Activated CD4-positive, CD25-positive, alpha-beta regulatory T cell treated with anti-CD3 and anti-CD28 coated beads, Interleukin-2, amount 50 U/mL, for 16 hours (primary cell): Measurements from ENCODE around the gene ARHGDIB.

Source experiments
- DNase-seq: peaks from one replicate; pipeline ENCODE4 v3.0.0-alpha.2; 2020; ENCODE audit warnings: low read depth, low spot score

The ARHGDIB gene

GRCh38 chr12:14956024-14956891 lies 5.1 kb downstream of the ARHGDIB start:
- no peak for DNase-seq

DNA sequence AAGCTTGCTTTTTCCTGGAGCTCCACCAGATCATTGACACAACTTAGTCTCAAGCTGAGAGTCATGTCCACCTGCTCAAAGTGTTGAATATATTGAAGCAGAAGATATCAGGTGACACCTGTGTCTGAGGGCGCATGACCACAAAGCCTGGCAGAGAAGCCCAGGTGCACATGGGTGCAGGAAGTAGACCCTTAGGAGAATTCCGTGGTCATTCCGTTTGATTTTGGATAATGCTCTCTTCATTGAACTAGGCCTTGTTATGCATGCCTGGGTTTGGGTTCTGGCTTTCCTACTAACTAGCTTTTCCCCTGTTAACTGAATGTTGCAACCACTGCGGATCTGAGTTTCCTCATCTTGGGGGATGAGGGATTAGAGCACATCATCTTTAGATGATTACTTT lies 7.1 kb downstream of the ARHGDIB start:
- no peak for DNase-seq

DNA sequence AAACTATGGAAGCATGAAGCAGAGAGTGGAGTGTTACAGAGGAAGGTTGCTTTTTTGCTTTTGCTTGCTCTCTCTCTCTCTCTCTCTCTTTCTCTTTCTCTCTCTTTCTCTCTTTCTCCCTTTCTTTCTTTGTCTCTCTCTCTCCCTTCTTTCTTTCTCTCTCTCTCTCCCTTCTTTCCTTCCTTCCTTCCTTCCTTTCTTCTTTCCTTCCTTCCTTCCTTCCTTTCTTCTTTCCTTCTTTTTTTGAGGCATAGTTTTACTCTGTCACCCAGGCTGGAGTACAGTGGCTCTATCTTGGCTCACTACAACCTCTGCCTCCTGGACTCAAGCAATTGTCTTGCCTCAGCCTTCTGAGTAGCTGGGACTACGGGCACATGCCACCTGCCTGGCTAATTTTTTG lies 7.6 kb downstream of the ARHGDIB start:
- no peak for DNase-seq

- no peak for DNase-seq
Measured at GRCh38 chr12:14952299-14952921, 9.0 kb downstream of the ARHGDIB start.

GRCh38 chr12:14951851-14952250 lies 9.6 kb downstream of the ARHGDIB start:
- DNase-seq, result no peak

DNA sequence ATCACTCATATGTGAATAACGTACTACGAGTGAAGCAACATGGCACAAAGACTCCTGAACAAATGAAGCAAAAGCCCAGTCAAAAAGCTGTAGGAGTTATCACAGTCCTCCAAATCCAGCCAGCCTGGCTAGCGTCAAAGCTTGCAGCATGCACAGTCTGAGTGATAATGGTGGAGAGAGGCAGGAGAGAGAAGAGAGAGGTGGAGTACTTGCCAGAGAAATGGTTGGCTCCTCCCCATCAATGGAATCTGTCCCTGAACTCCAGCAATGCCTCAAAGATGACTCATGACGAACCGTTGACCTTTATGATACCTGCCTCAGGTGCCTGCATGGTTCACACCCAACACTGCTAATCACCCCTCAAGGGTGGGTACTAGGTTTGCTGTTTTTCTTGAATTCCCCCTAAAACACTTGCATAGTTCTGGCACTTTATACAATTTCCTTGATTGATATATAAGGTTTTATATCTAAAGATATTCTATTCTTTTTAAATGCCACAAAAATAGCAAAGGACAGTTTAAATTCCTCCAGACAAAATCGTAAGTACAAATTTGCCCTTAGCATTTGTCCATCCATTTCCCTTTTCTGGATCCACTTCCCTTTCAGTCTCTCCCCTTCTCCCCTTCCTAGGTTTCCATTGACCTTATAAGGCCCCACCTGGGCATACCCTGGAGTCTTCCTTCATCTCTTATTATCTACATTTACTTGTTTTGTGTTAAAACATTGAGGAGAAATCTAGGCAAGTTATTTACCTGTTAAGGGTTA lies 10.2 kb downstream of the ARHGDIB start:
- DNase-seq, result no peak

- DNase-seq, result no peak
Measured at GRCh38 chr12:14950421-14950820, 11.0 kb downstream of the ARHGDIB start.

DNA sequence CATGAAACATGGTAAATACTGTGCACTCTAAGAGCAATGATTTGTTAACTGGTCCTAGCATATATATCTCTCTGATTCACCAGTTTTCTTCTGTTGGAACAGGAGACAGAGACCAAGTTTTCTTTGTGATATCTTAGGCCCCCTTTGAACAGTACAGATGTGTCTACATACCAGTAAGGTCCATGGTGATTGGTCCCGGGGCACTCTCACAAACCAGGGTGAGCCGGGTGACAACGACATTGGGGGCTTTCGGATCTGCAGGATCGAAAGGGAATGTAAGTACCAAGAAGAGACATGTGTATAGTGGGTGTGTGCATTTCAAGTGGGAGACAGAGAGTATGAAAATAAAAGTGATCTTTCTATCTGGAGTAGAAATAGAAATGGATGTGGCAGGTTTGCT lies 11.8 kb downstream of the ARHGDIB start:
- no peak for DNase-seq

- peak; percentile 55 for DNase-seq
Measured at GRCh38 chr12:14948672-14949071, 12.7 kb downstream of the ARHGDIB start.

DNA sequence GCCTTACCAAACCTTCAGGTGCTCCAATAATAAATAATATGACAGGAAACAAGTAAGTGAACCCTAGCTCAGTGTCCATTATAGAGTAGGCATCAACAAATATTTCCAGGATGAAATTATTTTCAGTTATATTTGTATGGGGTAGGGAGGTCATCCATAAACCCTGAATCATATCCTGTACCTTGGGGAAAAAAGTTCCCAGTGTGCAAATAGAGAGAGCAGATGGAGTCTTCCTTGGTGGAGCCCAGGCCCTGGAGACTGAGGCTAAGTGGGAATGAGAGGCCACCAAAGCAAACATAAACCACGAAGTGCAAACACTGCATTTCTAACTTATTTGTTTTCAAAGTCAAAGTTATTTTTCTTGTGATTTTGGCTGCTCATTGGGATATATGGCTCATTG lies 14.5 kb downstream of the ARHGDIB start:
- DNase-seq, result no peak

GRCh38 chr12:14946162-14946561 lies 15.2 kb downstream of the ARHGDIB start:
- no peak for DNase-seq

DNA sequence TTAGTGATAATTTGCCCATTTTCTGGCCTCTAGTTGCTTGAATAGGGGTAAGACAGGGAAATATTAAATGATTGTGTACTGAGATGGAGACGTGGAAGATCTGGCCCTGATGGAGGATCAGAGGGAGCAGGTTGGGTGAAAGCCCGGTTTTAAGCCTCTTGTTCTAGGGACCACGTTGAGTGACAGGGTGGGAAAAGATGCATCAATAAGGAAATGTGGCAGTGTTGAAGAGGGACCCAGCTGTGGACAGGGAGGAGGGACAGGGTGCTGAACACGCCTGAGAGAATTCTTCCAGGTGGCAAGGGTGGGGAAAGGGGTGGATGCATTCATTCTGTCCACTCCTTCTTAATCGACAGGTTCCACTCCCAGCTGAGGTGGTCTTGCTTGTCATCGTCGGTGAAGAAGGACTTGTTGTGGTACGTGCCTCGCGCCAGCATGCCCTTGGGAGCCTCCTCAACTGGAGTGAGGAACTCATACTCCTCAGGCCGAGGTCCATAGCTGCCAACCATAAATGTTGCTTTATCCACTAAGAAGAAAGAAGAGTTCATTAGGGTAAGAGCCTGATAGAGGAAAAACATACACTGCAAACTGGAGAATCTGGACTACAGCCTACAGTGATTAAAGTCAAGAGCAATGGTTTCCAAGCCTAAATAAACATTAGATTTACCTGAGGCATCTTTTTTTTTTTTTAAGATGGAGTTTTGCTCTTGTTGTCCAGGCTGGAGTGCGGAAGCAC lies 19.0 kb downstream of the ARHGDIB start:
- no peak for DNase-seq

- DNase-seq, result no peak
Measured at GRCh38 chr12:14941369-14941768, 20.0 kb downstream of the ARHGDIB start.

- DNase-seq, result no peak
Measured at GRCh38 chr12:14938301-14938700, 23.1 kb downstream of the ARHGDIB start, which contains the start of gene ERP27. Gene ERP27, minus strand, starts transcription at chr12:14938537. Its CDS starts 29 bp downstream, at chr12:14938508.

DNA sequence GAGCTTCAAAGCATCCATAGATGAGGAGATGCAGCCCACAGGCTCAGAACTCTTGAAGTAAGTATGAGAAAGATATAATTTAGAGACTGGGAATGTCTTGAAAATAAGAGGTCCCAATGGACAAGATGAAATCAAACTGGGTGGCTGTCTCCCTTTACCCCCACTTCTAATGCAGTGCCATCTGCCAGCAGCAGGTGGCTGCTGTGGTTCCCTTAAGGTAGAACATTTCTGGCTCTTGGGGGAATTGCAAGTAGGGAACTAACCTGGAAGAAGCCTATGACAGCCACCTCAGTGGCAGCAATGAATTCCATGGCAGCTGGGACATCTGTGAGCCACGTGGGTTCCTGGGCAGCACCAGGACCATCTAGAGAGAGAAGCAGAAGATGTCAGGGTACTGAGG lies 23.7 kb downstream of the ARHGDIB start:
- no peak for DNase-seq

- DNase-seq, result no peak
Measured at GRCh38 chr12:14937014-14937413, 24.4 kb downstream of the ARHGDIB start.

DNA sequence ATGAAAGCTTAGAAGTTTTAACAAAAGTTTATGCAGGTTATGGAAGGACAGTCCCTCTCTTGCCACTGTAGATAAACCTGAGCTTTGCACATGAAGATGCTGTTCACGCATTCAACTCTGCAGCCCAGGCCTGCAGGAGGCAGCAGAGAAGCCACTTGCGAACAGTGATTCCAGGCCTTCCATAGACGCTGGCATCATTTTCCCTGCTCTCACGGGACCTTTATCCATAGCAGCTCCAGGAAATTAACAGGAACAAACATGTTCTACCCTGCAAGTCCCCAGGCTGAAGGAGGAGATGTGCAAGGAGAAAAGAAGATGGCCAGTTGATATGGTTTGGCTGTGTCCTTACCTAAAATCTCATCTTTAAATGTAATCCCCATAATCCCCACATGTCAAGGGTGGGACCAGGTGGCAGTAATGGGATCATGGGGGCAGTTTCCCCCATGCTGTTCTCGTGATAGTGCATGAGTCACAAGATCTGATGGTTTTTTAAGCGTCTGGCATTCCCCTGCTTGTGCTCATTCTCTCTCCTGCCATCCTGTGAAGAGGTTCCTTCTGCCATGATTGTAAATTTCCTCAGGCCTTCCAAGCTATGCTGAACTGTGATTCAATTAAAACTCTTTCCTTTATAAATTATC lies 25.1 kb downstream of the ARHGDIB start:
- DNase-seq, result no peak

- DNase-seq, result no peak
Measured at GRCh38 chr12:14935031-14935430, 26.4 kb downstream of the ARHGDIB start.

- DNase-seq, result no peak
Measured at GRCh38 chr12:14934511-14934910, 26.9 kb downstream of the ARHGDIB start.

- DNase-seq, result no peak
Measured at GRCh38 chr12:14931791-14932560, 29.4 kb downstream of the ARHGDIB start.
